GM12801 (cell line): Measurements from ENCODE around the gene NLRP10.

ENCODE experiments used
- TF ChIP-seq, protein P1 (sequence below): IDR thresholded peaks from one replicate; pipeline ENCODE4 v1.5.1; 2011; ENCODE audit warnings: control low read depth; ENCODE audit not compliant: insufficient read length; ENCODE audit errors: extremely low read depth

The NLRP10 gene

DNA sequence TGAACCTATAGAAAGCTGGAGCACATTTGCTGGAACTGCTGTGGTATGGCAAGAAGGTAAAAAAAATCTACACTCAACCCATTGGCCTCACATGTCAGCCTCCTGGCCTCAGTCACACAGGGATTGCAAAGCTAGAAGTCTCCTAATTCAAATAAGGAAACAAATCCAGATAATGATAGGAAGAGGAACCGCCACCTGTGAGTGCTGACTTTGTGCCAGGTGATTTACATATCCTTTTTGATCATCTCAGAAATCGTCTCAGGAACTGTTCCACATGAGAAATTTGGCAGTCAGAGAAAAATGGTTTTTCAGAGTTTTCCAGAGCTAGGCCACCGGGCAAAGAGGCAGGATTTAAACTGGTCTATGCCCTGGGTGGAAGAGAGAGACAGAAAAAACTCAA lies 986 bp downstream of the NLRP10 start:
- TF ChIP-seq, protein P1, sequence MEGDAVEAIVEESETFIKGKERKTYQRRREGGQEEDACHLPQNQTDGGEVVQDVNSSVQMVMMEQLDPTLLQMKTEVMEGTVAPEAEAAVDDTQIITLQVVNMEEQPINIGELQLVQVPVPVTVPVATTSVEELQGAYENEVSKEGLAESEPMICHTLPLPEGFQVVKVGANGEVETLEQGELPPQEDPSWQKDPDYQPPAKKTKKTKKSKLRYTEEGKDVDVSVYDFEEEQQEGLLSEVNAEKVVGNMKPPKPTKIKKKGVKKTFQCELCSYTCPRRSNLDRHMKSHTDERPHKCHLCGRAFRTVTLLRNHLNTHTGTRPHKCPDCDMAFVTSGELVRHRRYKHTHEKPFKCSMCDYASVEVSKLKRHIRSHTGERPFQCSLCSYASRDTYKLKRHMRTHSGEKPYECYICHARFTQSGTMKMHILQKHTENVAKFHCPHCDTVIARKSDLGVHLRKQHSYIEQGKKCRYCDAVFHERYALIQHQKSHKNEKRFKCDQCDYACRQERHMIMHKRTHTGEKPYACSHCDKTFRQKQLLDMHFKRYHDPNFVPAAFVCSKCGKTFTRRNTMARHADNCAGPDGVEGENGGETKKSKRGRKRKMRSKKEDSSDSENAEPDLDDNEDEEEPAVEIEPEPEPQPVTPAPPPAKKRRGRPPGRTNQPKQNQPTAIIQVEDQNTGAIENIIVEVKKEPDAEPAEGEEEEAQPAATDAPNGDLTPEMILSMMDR = no peak

DNA sequence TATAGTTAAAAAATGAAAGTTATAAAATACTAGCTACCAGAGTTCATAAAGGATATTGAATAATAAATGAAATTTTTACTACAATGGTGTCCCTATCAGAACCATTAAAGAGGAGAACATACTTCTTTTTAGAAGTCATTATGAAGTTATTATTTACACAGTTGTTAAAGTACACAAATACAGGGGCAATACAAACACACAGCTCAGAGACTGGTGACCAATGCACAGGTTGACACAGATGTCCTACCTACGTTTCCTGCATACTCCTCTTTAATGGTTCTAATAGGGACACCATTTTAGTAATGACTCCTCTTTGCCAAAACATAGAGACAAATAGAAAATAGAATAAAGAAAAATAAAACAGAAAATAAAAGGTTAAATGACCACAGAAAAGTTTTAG lies 10.1 kb downstream of the NLRP10 start:
- TF ChIP-seq, protein P1 = no peak

- TF ChIP-seq, protein P1 = no peak
Observed at GRCh38 chr11:7949934-7950333, 15.3 kb downstream of the NLRP10 start.

GRCh38 chr11:7944123-7944522 lies 21.1 kb downstream of the NLRP10 start:
- TF ChIP-seq, protein P1 = no peak

GRCh38 chr11:7941608-7942007 lies 23.6 kb downstream of the NLRP10 start, which contains the start of gene OR10A3:
TSS of gene OR10A3 (minus strand) at chr11:7941708. CDS start at chr11:7939520, 2,188 bp downstream.
- TF ChIP-seq, protein P1 = no peak

- TF ChIP-seq, protein P1 = no peak
Observed at GRCh38 chr11:7941146-7941545, 24.1 kb downstream of the NLRP10 start.

DNA sequence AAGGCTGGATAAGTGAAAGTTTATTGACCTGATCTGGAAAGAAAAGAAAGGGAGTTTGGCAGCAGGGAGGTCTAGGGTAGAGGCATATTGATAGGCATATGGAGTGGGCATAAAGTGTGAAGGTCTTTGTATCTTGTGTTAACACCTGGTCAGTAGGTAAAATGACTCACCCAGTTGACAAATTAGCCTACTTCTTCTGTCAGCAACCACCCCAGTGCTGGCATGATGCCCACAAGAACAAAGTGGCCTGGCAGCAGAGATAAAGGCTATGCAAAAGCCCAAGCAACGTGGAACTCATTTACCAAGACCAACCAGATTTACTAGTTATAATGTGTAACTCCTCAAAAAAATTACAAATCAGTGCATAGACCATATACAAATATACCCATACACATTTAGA lies 28.6 kb downstream of the NLRP10 start:
- TF ChIP-seq, protein P1 = no peak

DNA sequence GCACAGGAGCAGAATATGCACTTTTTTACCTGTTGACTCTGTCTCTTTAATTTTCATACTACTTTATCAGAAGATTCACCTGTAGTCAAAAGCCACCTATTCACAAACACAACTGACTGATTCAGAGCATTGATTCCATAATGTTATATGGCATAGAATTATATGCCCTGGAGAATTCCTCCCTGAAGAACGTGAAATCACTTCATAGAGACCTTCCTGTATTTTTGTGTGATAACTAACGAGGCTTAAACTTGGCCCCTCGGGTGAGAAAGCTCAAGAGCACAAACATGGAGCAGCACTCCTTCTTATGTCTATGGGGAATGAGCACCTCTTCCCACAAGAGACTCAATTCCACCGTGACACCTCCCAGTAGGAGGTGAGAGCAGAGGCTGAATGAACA lies 34.1 kb downstream of the NLRP10 start, which contains the start of gene OR10A6:
Gene OR10A6 (minus strand): TSS at position 101 of the 400 bp plus-strand sequence. CDS start 2,606 bp downstream, outside the sequence.
- TF ChIP-seq, protein P1 = no peak
